DMS53 treated with DMSO at 0.1 percent for 48 hours (cell line): ENCODE results near the gene MEF2A.

Experiments used
- DNase-seq: peaks from one replicate; lab custom pipeline; 2025; ENCODE audit not compliant: unreplicated experiment; lab: John Stamatoyannopoulos, UW

Gene MEF2A

DNA sequence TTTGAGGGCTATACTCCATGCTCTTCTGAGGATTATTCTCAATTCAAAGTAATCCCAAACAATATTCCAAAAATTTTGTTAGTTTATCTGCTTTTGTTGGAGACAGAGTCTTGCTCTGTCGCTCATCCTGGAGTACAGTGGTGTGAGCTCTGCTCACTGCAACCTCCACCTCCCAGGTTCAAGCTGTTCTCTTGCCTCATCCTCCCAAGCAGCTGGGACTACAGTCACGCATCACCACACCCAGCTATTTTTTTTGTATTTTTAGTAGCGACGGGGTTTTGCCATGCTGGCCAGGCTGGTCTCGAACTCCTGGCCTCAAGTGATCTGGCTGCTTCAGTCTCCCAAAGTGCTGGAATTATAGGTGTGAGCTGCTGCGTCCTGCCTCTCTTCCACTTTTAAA lies 39.1 kb downstream of the MEF2A start:
- no peak for DNase-seq

DNA sequence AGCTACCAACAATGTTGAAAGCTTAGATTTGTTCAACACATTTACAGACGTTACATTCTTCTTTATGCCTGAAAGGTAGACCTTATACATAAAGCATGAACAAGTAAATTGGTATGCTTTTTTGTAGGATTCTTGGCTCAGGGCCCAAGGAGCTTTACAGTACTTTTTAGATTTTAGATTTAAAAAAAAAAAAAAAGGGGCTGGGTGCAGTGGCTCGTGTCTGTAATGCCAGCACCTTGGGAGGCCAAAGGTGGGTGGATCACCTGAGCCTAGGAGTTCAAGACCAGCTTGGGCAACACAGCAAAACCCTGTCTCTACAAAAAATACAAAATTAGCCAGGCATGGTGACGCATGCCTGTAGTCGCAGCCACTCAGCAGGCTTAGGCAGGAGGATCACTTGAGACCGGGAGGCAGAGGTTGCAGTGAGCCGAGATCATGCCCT lies 39.7 kb downstream of the MEF2A start:
- DNase-seq = no peak

DNA sequence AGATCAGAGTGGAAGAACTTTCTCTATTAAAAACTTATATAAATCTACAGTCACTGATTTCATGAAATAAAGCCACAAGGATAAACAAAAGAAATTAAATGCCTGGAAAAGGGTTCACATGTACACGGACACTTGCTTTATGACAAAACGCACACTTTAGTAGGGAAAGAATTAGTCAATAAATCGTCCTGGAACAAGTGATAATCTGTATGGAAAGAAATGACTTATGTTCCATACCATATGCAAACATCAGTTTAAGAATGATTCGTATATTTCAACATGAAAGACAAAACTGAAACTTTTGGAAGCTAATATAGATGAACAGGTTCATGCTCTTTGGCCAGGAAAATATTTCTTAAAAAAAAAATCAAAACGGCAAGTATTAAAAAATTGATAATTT lies 40.2 kb downstream of the MEF2A start:
- DNase-seq = no peak

DNA sequence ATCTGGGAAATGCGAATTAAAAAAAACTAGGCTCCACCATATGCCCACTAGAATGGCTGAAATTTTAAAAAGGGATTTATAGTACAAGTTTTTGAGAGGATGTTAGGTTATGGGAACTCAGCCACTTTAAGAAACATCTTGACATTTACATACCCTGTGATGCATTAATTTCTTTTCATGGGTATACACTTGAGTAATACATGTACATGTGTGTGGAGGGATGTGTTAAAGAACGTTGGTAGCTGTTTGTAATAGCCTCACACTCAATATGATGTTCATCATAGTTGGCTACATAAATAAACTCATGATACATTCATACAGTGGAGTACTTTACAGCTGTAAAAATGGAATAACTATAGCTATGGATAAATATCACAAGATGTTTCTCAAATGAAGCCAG lies 40.9 kb downstream of the MEF2A start:
- no peak for DNase-seq

DNA sequence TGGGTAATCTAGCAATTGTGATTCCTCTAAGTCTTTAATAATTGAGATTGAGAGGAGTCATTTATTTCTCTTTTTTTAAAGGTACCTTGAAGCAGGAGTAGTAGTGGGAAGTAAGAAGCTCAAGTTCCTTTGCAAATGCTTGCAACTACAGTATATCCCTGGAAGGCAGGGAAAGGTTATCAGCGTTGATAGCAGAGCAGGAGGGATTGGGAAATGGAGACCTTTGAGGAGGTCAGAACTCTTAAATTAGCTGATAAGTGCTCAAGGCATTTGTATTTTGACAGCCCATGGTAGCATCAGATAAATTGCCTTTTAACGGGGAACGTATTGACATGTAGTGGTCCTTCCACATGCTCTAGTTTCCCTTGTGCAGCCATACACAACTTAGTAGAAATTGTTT lies 47.7 kb downstream of the MEF2A start:
- no peak for DNase-seq

DNA sequence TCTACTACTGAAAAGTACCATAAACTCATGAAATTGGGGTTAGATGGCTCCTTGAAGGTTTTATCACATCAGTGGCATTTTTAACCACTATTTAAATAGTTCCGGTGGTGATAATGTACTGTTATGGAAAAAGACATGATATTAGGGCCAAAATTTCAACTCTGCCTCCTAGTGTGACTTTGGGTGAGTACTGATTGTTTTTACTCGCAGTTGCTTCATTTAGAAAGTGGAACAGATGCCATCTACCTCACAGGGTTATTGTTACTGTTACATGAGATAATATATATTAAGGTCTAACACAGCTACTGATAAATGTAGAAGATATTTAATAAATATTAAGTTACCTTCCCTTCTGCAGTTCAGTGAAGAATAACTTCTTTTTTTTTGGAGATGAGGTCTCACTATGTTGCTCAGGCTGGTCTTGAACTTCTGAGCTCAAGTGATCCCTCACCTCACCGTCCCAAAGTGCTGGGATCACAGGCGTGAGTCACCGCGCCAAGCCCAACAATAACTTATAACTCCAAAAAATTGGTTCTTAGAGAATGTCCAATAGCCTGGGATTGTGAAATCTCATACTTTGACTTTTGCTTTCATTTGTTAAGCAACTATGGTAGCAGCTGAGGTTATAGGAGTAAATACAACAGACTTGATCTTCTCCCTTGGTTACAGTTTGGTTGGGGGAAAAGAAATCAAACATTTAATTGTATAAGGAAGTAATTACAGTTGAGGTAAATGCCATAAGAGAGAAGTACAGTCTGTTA lies 48.3 kb downstream of the MEF2A start:
- DNase-seq = no peak

DNA sequence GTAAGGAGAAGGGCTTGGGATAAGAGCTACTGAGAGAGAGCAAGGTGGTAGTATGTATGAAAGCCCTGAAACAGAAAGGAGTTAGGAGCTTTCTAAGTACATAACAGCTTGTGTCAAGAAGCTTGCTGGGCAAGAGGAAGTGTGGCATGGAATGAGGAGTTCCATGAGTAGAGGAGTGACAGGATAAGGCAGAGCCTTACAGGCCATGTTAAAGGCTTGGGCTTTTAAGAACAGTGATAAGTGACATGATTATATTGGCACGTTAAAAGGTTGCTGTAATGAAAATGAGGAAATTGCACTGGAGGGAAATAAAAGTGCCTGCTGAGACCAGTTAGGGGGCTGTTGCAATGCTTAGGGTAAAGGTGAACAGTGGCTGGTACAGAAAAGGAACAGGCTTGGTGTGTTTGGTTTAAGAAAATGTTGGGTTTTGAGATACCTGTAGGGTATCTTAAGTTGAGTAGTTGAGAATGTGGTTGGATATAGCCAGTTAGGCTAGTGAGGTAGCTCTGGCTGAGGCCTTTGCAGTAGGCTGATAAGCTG lies 49.0 kb downstream of the MEF2A start:
- no peak for DNase-seq

DNA sequence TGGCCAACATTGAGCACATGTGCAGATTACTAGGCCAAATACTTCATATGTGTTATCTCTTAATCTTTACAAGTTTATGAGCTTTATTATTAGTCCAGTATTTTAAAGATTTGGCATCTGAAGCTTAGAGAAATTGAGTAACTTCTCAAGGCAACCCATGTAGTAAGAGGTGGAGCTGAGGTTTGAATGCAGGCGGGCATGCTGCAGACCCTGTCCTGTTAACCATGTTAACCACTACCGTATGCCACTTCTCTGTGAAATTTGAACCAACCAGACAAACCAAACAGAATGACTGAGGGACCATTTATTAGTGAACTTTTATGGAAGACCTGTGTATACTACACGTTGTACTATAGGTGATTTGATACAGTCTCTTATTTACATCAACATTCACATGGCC lies 49.7 kb downstream of the MEF2A start:
- DNase-seq = no peak

DNA sequence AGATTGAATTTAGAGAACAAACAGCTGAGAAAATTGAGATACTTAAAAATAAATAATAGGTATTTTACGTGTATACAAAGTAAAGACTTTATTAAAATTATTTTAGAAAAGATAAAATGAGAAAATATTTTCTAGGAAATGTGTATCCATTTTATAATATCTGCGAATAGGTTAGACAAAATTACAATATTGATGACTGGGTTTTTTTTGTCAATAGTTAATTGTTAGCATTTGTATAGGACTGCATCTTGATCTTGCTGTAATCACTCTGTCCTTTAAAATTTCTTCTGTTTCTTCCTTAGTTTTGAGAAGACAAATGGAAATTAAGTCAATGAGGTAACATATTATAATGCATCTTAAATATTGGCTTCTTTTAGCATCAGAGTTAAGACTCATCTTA lies 50.3 kb downstream of the MEF2A start:
- DNase-seq = no peak

DNA sequence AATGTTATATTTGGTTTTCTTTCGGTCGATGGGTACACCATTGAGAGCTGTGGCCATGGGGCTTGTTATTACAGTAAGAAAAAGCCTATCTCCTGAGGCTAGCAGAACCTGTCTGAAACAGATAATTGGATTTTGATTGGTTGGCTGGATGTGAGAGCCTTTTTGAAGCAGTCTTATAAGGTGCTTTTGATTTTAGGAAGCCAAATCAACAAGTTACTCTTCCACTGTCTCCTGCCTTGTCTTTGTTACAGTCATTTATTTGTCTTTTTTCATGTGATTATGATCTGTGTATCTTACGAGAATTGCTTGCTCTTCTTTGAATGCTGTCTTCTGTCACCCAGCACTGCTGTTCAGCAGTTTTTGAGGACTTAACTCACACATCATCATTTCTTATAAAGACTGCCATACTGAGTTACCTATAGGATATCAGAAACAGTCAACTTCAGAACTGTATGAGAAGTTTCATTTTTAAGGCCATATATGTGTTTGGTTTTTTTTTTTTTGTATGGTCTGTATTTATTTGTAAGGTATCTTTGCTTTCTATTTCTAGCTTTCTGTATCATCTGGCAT lies 51.1 kb downstream of the MEF2A start:
- DNase-seq = no peak

GRCh38 chr15:99618941-99619411 lies 53.2 kb downstream of the MEF2A start:
- no peak for DNase-seq

- no peak for DNase-seq
These were observed 53.9 kb downstream of the MEF2A start for GRCh38 chr15:99619712-99620111.

DNA sequence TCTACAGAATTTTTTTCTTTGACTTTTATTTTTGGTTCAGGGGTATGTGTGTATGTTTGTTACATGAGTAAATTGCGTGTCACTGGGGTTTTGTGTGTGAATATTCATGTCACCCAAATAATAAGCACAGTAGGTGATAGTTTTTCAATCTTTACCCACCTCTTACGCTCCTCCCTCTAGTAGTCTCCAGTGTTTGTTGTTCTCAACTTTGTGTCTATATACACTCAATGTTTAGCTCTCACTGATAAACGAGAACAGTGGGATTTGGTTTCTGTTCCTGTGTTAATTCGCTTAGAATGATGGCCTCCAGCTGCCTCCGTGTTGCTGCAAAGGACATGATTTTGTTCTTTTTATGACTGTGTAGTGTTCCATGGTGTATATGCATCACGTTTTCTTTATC lies 54.4 kb downstream of the MEF2A start:
- DNase-seq = no peak

DNA sequence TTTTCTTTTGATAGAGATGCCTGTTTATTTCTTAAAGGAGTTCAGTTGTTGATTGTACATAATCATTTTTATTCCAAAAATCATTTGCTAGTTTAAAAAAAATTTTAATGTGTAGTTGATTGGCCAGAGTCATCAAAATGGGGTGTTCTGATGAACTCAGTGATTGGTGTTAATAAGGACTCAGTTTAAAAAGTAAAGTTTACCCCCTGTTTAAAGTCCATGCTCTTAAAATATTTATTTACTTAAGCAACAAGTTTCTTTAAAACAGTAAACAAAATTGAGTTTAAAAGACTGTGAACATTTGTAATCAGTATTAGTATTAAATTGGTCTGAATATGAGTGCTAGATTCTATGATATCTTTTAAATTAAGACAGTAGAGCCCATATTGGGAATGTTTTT lies 56.0 kb downstream of the MEF2A start:
- no peak for DNase-seq

DNA sequence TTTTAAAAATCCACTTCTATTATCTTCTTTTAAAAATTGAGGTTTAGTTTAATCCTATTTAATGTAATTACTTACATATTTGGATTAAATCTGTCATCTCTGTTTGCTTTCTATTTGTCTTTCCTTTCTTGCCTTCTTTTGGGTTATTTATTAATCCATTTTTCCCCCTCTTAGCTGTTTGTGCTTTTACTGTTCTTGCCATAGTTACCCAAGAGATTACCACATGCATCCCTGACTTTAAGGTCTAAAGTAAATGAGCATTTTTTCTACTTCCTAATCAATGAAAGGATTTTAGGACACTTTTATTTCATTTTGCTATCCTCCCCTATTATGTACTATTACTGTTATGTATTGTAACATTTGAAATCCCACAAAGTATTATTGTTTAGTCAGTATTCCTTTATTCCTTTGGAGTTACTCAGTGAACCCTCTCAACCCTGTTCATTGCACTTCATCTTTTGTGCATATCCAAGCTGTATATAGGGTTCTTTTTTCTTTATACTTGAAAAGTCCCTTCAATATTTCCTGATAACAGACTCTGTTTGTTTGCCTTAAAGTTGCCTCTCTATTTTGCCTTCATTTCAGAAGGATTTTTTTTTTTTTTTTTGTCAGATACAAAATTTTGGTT lies 62.7 kb downstream of the MEF2A start:
- DNase-seq = no peak

DNA sequence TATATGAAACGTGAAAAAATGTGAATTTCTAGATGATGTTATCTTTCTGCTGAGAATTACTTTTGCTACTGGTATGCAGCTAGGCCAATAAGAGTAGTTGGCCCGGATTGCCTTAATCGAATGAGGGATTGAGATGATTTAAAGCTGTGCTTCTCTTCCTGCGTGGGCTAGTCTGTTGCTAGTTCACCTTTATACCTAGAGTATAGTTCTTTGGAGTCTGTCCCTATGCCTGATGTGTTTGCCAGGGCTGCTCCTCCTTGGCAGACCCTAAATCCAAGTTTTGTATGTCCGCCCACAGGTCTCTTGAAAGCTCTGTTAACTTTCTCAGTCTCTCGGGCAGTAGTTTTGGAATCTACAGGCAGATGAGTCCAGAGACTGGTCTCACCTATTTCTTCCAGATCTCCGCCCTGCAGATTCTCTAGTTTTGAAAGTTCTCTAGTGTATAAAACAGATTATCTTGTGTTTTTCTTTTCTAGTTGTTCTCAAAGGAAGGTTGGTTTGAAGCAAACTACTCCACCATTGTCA lies 64.9 kb downstream of the MEF2A start:
- DNase-seq = no peak

DNA sequence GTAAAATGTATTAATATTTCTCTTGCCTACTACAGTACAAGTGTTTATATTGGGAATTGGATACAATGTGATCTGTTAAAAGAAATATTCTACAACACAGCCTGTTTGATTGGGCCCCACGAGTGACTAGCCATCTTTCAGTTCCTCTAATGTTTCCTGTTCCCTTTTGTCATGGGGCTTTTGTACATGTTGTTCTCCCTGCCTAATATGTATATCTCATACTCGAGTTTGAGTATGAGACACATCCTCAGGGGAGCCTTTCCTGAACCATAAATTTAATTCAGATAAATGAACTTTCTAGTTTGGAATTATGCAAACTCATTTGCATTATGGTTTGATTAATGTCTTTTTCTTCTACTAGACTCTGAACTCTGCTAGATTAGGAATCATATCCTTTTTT lies 65.5 kb downstream of the MEF2A start:
- DNase-seq = no peak

- no peak for DNase-seq
These were observed 66.7 kb downstream of the MEF2A start for GRCh38 chr15:99632521-99632920.

- no peak for DNase-seq
These were observed 67.9 kb downstream of the MEF2A start for GRCh38 chr15:99633655-99634054.

GRCh38 chr15:99634576-99634975 lies 68.8 kb downstream of the MEF2A start:
- DNase-seq = no peak

DNA sequence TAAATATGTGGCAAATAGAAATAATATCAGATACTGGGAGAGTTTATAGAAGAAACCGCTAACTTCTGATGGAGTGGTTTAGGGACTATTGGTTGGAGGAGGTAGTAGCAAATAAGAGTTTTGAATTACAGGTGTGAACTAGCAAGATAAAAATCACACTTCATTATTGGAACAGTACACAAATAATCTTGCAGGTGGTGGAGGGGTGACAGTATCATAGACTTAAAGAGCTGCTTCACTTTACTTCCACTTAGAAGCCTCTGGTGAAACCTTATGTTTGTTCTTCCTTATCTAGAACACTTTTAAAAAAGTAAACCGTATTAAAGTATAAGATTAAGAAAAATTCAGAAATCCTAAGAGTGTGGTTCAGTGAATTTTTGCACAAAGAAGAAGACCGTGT lies 69.4 kb downstream of the MEF2A start:
- no peak for DNase-seq

DNA sequence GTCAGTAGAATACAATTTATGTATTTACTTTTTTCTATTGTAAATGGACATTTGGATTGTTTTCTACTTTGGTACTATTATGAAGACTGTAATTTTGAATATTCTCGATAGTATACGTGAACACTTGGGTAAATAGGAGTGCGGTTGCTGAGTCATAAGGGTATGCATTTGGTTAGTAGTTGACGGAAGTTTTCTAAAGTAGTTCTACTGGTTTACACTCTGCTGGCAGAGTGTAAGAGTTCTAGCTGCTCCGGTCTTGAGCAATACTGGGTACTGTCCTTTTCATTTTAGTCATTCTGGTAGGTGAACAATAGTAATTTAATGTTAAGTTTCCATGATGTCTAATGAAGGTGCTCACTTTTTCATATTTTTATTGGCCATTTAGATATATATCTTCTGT lies 70.0 kb downstream of the MEF2A start:
- DNase-seq = no peak
